ENCODE results near the gene NSMF.
"Not testable (repeated sequence)": the region's sequence is repeated elsewhere in the genome, so short reads cannot be mapped to it uniquely, and the experiment has no call there.

Gene NSMF

GRCh38 chr9:137428841-137429545, 30.1 kb downstream of the NSMF start:
- no peak for DNase-seq

- DNase-seq = no peak
Observed at GRCh38 chr9:137428311-137428630, 30.9 kb downstream of the NSMF start.

- DNase-seq = no peak
Observed at GRCh38 chr9:137427454-137428310, 31.5 kb downstream of the NSMF start.

- no peak for DNase-seq
Observed at GRCh38 chr9:137426018-137426681, 33.0 kb downstream of the NSMF start.

- peak; percentile 22 for DNase-seq
Observed at GRCh38 chr9:137423514-137424291, 35.4 kb downstream of the NSMF start.

- peak; percentile 97 for DNase-seq
Observed at GRCh38 chr9:137422604-137423513, 36.3 kb downstream of the NSMF start, which contains the start of the genes EXD3 and NOXA1. EXD3 (minus strand) TSS chr9:137423162; CDS start chr9:137395357, 27,805 bp downstream. NOXA1 (plus strand) TSS chr9:137423393; CDS start chr9:137423530, 137 bp downstream.

- DNase-seq = no peak
Observed at GRCh38 chr9:137421838-137422603, 37.1 kb downstream of the NSMF start.

GRCh38 chr9:137417161-137418021, 41.7 kb downstream of the NSMF start:
- no peak for DNase-seq

- DNase-seq = no peak
Observed at GRCh38 chr9:137416563-137417151, 42.5 kb downstream of the NSMF start.

GRCh38 chr9:137416006-137416562, 43.0 kb downstream of the NSMF start:
- no peak for DNase-seq

GRCh38 chr9:137415451-137415850, 43.7 kb downstream of the NSMF start:
- no peak for DNase-seq

GRCh38 chr9:137412431-137412830, 46.7 kb downstream of the NSMF start:
- DNase-seq = no peak

GRCh38 chr9:137411645-137412380, 47.3 kb downstream of the NSMF start:
- no peak for DNase-seq

GRCh38 chr9:137411260-137411644, 47.9 kb downstream of the NSMF start:
- no peak for DNase-seq

GRCh38 chr9:137410891-137411249, 48.3 kb downstream of the NSMF start:
- no peak for DNase-seq

GRCh38 chr9:137410236-137410890, 48.8 kb downstream of the NSMF start:
- not testable (repeated sequence) for DNase-seq

GRCh38 chr9:137409515-137409914, 49.6 kb downstream of the NSMF start:
- no peak for DNase-seq

All from NCI-H345 (cell line).